ENCODE data around the gene STOML3.
A peak's percentile ranks its signal among the peaks of the same experiment; 100 is the strongest.
"Not testable (repeated sequence)": the region's sequence is repeated elsewhere in the genome, so short reads cannot be mapped to it uniquely, and the experiment has no call there.

The STOML3 gene

DNA sequence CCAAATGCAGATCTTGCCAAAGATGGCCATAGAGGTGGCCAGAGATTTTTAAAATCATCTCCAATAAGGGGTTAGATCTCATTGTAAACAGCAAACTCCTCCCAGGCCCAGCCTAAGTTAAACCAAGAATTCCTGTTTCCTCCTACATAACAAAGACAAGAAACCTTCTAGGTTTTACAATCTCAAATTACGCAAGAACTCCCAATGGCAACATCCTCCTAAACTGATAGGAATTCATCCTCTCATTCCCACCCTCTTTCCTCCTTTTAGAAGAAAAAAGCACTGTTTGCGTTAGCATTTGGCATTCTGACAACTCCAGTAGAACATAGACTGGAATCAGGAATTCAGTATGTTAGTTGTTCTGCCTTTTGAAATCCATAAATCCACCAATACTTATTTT is 32.7 kb upstream of the STOML3 start:
- in situ Hi-C loops (cut with MboI; ENCODE audit: low pct_unique_long_range_greater_than_20kb, low sequenced_read_pairs, unreplicated experiment): no loop called here
- DNase-seq (ENCODE audit: low spot score): no peak
- TF ChIP-seq, protein P1, sequence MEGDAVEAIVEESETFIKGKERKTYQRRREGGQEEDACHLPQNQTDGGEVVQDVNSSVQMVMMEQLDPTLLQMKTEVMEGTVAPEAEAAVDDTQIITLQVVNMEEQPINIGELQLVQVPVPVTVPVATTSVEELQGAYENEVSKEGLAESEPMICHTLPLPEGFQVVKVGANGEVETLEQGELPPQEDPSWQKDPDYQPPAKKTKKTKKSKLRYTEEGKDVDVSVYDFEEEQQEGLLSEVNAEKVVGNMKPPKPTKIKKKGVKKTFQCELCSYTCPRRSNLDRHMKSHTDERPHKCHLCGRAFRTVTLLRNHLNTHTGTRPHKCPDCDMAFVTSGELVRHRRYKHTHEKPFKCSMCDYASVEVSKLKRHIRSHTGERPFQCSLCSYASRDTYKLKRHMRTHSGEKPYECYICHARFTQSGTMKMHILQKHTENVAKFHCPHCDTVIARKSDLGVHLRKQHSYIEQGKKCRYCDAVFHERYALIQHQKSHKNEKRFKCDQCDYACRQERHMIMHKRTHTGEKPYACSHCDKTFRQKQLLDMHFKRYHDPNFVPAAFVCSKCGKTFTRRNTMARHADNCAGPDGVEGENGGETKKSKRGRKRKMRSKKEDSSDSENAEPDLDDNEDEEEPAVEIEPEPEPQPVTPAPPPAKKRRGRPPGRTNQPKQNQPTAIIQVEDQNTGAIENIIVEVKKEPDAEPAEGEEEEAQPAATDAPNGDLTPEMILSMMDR (IDR thresholded peaks at IDR 0.05; ENCODE audit: extremely low read depth, insufficient read depth, missing control alignments): no peak

DNA sequence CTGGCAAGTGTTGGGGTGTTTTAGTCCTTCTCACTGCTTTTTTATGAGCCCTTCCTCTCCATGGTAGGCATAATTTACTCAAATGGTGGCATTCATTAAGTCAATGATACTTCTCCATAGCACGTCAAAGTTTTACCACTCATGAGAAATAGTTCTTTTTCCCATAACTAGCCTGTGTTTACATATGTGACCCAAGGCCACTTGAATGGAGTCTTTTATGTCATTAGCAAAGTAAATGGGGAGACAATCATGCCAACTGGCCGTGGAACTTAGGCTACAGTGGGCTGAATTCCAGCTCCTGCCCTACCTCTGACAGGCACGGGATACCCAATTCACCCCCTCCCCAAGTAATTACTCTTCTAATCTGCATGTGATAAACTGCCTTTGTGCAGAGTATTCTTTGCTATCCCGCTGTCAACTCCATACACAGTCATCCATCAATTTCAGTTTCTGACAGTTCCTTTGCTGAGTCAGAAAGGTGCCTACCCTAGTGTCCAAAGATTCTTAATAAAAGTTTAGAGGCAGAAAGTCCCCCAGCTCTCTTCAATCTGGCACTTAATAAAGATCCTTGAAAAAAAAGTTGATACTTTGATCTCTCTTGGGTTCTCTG is 30.3 kb upstream of the STOML3 start:
- TF ChIP-seq, protein P1 (IDR thresholded peaks at IDR 0.05; ENCODE audit: extremely low read depth, insufficient read depth, missing control alignments): no peak
- in situ Hi-C loops (cut with MboI; ENCODE audit: low pct_unique_long_range_greater_than_20kb, low sequenced_read_pairs, unreplicated experiment): no loop called here
- DNase-seq (ENCODE audit: low spot score): no peak

DNA sequence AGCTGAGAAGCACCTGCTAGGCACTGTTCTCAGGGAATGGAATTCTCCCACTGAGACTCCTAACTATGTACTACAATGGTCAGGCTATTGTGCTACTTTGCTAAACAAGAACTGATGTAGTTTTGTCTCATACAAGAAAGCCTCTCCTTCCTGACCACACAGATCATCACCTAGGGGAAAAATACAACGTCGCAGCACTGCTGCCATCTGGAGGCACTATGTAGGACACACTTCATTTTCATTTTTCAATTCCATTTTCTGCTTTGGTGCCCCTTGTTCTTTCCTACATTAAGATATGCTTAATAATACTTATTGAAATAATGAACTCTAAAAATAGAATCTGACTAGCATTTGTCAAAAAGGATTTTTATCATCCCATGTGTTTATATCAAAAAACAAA is 26.2 kb upstream of the STOML3 start:
- in situ Hi-C loops (cut with MboI; ENCODE audit: low pct_unique_long_range_greater_than_20kb, low sequenced_read_pairs, unreplicated experiment): no loop called here
- DNase-seq (ENCODE audit: low spot score): peak; percentile 45
- TF ChIP-seq, protein P1 (IDR thresholded peaks at IDR 0.05; ENCODE audit: extremely low read depth, insufficient read depth, missing control alignments): peak; percentile 62

DNA sequence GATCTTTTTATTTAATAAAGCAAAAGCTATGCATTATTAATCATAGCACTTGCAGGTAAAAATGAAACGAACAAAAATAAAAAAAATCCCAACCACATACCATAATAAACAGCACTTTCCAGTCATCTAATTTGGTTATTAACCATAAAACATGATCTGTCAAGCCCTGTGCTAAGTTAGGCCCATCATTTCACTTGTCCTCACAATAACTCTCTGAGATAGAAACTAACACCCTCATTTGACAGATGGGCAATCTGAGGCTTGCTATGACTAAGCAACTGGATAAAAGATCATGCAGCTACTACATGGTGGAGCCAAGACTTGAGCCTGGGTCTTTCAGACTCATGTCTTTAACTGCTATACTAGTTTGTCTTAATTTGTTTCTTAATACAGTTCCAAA is 25.5 kb upstream of the STOML3 start:
- TF ChIP-seq, protein P1 (IDR thresholded peaks at IDR 0.05; ENCODE audit: extremely low read depth, insufficient read depth, missing control alignments): no peak
- in situ Hi-C loops (cut with MboI; ENCODE audit: low pct_unique_long_range_greater_than_20kb, low sequenced_read_pairs, unreplicated experiment): no loop called here
- DNase-seq (ENCODE audit: low spot score): peak; percentile 29

DNA sequence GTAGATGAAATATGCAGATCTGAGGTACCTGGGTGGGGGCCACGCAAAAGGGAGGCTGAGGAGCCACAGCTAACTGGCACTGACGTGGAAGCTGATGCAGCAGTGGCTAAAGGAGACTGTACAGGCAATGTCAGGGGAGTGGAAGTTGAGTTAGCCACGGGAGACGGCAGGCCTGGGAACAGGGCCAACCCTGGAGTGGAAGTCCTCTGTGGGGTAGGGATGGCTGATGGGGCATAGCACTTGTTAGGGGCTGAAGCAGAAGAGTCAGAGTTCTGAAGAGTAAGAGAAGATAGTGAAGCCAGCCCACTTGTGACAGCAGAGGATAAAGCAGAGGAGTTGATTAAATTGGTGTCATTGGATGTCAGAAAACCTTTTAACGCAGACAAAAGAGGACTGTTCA is 22.8 kb upstream of the STOML3 start:
- in situ Hi-C loops (cut with MboI; ENCODE audit: low pct_unique_long_range_greater_than_20kb, low sequenced_read_pairs, unreplicated experiment): no loop called here
- DNase-seq (ENCODE audit: low spot score): no peak
- TF ChIP-seq, protein P1 (IDR thresholded peaks at IDR 0.05; ENCODE audit: extremely low read depth, insufficient read depth, missing control alignments): no peak

DNA sequence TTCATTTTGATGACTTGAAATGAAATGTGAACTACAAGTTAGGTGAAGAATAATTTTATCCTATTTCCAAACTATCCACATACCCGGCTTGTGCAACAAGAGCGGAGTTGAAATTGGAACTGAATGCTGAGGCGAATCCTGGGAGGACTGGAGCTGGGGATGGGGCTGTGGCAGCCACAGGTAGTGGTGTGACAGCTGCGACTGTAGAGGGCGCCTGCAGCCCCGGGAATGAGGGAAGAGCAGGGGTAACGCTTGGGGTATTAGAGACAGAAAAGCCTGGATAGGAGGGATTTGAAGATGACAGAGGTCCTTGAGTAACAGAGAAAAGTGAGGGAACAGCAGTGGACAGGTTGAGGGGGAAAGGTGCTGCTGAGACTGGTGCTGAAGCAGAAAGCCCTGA is 22.0 kb upstream of the STOML3 start:
- in situ Hi-C loops (cut with MboI; ENCODE audit: low pct_unique_long_range_greater_than_20kb, low sequenced_read_pairs, unreplicated experiment): no loop called here
- TF ChIP-seq, protein P1 (IDR thresholded peaks at IDR 0.05; ENCODE audit: extremely low read depth, insufficient read depth, missing control alignments): no peak
- no peak for DNase-seq (ENCODE audit: low spot score)

DNA sequence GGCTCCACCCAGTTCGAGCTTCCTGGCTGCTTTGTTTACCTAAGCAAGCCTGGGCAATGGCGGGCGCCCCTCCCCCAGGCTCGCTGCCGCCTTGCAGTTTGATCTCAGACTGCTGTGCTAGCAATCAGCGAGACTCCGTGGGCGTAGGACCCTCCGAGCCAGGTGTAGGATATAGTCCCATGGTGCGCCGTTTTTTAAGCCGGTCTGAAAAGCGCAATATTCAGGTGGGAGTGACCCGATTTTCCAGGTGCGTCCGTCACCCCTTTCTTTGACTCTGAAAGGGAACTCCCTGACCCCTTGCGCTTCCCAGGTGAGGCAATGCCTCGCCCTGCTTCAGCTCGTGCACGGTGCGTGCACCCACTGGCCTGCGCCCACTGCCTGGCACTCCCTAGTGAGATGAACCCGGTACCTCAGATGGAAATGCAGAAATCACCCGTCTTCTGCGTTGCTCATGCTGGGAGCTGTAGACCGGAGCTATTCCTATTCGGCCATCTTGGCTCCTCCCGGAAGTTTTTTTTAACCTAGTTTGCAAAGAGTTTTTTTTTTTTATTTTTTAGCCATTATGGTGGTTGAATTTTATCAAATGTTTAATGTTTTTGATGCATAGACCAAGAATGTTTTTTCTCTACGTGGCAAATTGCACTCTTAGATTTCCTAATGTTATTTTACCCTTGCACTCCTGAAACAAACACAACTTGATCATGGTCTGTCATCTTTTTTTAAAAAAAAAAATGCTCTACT is 15.9 kb upstream of the STOML3 start:
- in situ Hi-C loops (cut with MboI; ENCODE audit: low pct_unique_long_range_greater_than_20kb, low sequenced_read_pairs, unreplicated experiment); DNase-seq (ENCODE audit: low spot score): not testable (repeated sequence)
